Chondrocyte (in vitro differentiated cells): ENCODE data around the gene KRTAP5-11. TPM values are rescaled to one million over a fixed set of nuclear protein-coding genes. Genes with fewer than 3 reads are reported as not detected.

Experiments used
- DNase-seq: peaks from one replicate; pipeline ENCODE4 v3.0.0; 2021; ENCODE audit warnings: mixed read lengths, low spot score
- H3K27ac Mint-ChIP-seq: one replicate; pipeline ENCODE4 v1.8.0; 2021; ENCODE audit warnings: mild to moderate bottlenecking, moderate library complexity, mixed read lengths; ENCODE audit not compliant: unreplicated experiment
- H3K27me3 Mint-ChIP-seq: 2 replicates; pipeline ENCODE4 v1.8.0; 2021; ENCODE audit warnings: low read depth, mixed read lengths
- H3K36me3 Mint-ChIP-seq: 2 replicates; pipeline ENCODE4 v1.8.0; 2021; ENCODE audit warnings: low read depth, mixed read lengths
- H3K4me1 Mint-ChIP-seq: 2 replicates; pipeline ENCODE4 v1.8.0; 2021; ENCODE audit warnings: low read depth, mild to moderate bottlenecking, mixed read lengths
- H3K4me3 Mint-ChIP-seq: one replicate; pipeline ENCODE4 v1.8.0; 2021; ENCODE audit warnings: mild to moderate bottlenecking, moderate library complexity, mixed read lengths; ENCODE audit not compliant: unreplicated experiment
- H3K9me3 Mint-ChIP-seq: 2 replicates; pipeline ENCODE4 v1.8.0; 2021; ENCODE audit warnings: low read depth, mixed read lengths
- total RNA-seq: library from RNA; stranded (reverse); gene quantifications from 3 replicates; pipeline ENCODE4 v1.2.1, GENCODE V29; 2021
- TF ChIP-seq, protein P1 (sequence below): fragments of 200-600 bp; sonication (generic); IDR thresholded peaks from 2 replicates; pipeline ENCODE4 v1.5.0; 2021; ENCODE audit warnings: antibody characterized with exemption, mild to moderate bottlenecking, moderate library complexity

KRTAP5-11 gene
- total RNA-seq, 1 donor from 2014 or later = not detected

DNA sequence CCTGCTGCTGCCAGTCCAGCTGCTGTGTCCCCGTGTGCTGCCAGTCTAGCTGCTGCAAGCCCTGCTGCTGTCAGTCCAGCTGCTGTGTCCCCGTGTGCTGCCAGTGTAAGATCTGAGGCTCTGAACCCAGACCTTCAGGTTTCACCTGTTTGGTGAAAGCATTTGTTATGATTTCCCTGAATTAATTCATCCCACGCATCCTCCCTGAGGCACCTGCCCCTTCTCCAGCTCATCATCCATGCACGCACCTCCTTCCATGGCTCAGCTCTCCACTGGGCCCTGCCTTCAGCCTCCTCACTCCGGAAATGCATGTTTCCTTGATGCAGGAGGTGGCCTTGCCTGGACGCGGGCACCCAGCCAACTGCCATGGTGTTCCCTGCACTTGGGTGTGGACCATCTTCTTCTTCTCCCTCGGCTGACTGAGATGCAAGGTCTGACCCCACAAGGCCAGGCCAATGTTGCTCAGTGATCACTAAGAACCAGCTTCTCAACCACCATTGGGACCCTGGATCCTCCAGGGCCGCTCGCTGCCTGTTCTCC, 16.5 kb downstream of the KRTAP5-11 start:
- no peaks in the 10 kb centered on the region for H3K36me3 Mint-ChIP-seq
- H3K4me3 Mint-ChIP-seq = no peak overlapping the region
- no peak for DNase-seq
- H3K27me3 Mint-ChIP-seq = peaks cover 54% of the 10 kb centered on the region
- TF ChIP-seq, protein P1, sequence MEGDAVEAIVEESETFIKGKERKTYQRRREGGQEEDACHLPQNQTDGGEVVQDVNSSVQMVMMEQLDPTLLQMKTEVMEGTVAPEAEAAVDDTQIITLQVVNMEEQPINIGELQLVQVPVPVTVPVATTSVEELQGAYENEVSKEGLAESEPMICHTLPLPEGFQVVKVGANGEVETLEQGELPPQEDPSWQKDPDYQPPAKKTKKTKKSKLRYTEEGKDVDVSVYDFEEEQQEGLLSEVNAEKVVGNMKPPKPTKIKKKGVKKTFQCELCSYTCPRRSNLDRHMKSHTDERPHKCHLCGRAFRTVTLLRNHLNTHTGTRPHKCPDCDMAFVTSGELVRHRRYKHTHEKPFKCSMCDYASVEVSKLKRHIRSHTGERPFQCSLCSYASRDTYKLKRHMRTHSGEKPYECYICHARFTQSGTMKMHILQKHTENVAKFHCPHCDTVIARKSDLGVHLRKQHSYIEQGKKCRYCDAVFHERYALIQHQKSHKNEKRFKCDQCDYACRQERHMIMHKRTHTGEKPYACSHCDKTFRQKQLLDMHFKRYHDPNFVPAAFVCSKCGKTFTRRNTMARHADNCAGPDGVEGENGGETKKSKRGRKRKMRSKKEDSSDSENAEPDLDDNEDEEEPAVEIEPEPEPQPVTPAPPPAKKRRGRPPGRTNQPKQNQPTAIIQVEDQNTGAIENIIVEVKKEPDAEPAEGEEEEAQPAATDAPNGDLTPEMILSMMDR = no peak
- peaks cover 7% of the 10 kb centered on the region for H3K9me3 Mint-ChIP-seq
- H3K27ac Mint-ChIP-seq = no peak overlapping the region
- H3K4me1 Mint-ChIP-seq = no peaks in the 10 kb centered on the region

DNA sequence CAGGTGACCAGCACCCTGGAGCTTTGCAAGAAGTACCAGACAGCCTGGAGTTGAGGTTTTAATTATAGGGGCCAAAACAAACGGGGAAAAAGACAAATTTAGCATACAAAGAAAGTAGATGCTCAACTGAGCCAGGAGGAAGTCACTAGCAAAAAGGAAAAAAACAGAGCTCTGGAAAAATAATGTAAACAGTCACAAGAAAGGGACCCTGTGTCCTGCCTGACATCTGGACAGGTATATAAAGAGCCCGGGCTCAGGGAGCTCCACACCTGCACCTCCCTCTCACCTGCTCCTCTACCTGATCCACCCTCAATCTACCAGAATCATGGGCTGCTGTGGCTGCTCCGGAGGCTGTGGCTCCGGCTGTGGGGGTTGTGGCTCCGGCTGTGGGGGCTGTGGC, 17.4 kb downstream of the KRTAP5-11 start, which contains the start of gene KRTAP5-10:
Gene KRTAP5-10, plus strand, starts transcription at position 301 of the 400 bp plus-strand sequence. Its CDS starts 25 bp downstream, at position 326.
- no peak for DNase-seq
- Mint-ChIP-seq H3K9me3 (peaks cover 15% of the 10 kb centered on the region), H3K36me3 (no peaks in the 10 kb centered on the region), H3K4me1 (no peaks in the 10 kb centered on the region), H3K27ac (no peak within 1 kb of the TSS), H3K4me3 (no peak within 1 kb of the TSS), H3K27me3 (peaks cover 53% of the 10 kb centered on the region)
- TF ChIP-seq, protein P1 = no peak

DNA sequence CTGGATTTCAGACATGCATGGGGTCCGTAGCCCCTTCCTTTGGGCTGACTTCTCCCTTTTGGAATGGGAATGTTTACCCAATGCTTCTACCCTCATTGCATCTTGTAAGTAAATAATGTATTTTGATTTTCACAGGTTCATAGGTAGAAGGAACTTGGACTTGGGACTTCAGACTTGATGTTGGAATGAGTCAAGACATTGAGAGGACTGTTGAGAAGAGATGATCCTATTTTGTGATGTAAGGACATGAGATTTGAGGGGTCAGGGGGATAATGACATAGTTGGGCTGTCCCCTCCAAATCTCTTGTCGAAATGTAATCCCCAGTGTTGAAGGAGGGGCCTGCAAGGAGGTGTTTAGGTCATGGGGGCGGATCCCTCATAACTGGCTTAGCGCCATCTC, 18.2 kb downstream of the KRTAP5-11 start:
- TF ChIP-seq, protein P1 = no peak
- no peak overlapping the region for H3K4me3 Mint-ChIP-seq
- peaks cover 15% of the 10 kb centered on the region for H3K9me3 Mint-ChIP-seq
- H3K27me3 Mint-ChIP-seq = peaks cover 50% of the 10 kb centered on the region
- H3K36me3 Mint-ChIP-seq = no peaks in the 10 kb centered on the region
- H3K27ac Mint-ChIP-seq = no peak overlapping the region
- DNase-seq = no peak
- H3K4me1 Mint-ChIP-seq = no peaks in the 10 kb centered on the region

DNA sequence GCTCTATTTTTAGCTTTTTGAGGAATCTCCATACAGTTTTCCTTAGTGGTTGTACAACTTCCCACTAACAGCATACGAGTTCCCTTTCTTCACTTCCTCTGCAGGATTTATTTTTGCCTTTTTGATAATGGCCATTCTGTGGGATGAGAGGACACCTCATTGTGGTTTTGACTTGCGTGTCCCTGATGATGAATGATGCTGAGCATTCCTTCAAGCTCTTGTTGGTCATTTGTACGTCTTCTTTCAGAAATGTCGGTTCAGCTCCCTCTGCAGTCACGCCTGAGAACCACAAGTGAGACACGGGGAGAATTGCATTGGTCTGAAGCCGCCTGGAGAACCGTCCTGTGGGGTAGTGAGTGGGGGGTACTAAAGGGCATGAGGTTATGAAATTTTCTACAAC, 19.3 kb downstream of the KRTAP5-11 start:
- Mint-ChIP-seq H3K9me3 (peaks cover 15% of the 10 kb centered on the region), H3K36me3 (no peaks in the 10 kb centered on the region), H3K27me3 (peaks cover 51% of the 10 kb centered on the region), H3K4me3 (no peak overlapping the region), H3K4me1 (no peaks in the 10 kb centered on the region), H3K27ac (no peak overlapping the region)
- DNase-seq = no peak
- TF ChIP-seq, protein P1 = peak; percentile 57

DNA sequence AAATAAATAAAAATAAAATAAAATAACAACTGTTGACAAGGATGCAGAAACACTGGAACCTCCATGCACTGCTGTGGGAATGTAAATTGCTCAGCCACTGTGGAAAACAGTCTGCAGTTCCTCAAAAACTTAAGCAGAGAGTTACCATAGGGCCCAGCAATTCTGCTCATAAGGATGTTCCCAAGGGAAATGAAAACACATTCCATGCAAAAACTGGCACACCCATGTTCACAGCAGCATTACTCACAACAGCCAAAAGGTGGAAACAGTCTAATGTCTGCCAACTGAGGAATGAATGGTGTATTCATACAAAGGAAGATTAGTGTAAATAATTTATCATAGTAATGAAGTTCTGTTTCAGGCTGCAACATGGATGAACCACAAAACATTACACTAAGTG, 20.6 kb downstream of the KRTAP5-11 start:
- Mint-ChIP-seq H3K9me3 (peaks cover 15% of the 10 kb centered on the region), H3K27ac (no peak overlapping the region), H3K4me3 (no peak overlapping the region), H3K27me3 (peaks cover 48% of the 10 kb centered on the region), H3K4me1 (no peaks in the 10 kb centered on the region), H3K36me3 (no peaks in the 10 kb centered on the region)
- TF ChIP-seq, protein P1 = no peak
- no peak for DNase-seq
